Measurements from ENCODE around the gene ZNF311. TPM values are rescaled to one million over a fixed set of nuclear protein-coding genes. Genes with fewer than 3 reads are reported as not detected.

The ZNF311 gene
- total RNA-seq, 4 donors from 2014 or later = 0.11 TPM; not detected in 3

- H3K27ac ChIP-seq = no peak overlapping the region
- in situ Hi-C loops (cut with MboI; ENCODE audit: low sequenced_read_pairs in 4 of 4) = loop anchor here in 1 of 4 donors (10.0 kb wide), 1 partner anchor 45 kb away; no protein-coding TSS in a partner anchor
- no peak for DNase-seq
- no peak overlapping the region for H3K4me3 ChIP-seq
- ATAC-seq = no peak
- no peaks in the 10 kb centered on the region for H3K36me3 ChIP-seq
- intact Hi-C loops (cut with DNase I; ENCODE audit: low total_unique reads) = loop anchor here (5.0 to 10.0 kb wide), 2 partner anchors 55 to 1507 kb away; partner anchors contain the start of genes TRIM27 and ZNF184
- no peaks in the 10 kb centered on the region for H3K9me3 ChIP-seq
- peaks cover 0 to under 1% of the 10 kb centered on the region in 2 donors for H3K4me1 ChIP-seq
- TF ChIP-seq CTCF (IDR thresholded peaks at IDR 0.05 in 4 of 5, conservative IDR thresholded peaks at IDR 0.05 in 1 of 5) (no peak), POLR2A (IDR thresholded peaks at IDR 0.05) (no peak)
- H3K27me3 ChIP-seq = peaks cover 7 to 17% (median 9%) of the 10 kb centered on the region in 3 donors
Measured at GRCh38 chr6:28979679-28980078, 25.4 kb downstream of the ZNF311 start.

- Histone ChIP-seq H3K36me3 (no peaks in the 10 kb centered on the region), H3K9me3 (no peaks in the 10 kb centered on the region), H3K4me3 (no peak overlapping the region), H3K27ac (no peak overlapping the region), H3K27me3 (peaks cover 7 to 17% (median 9%) of the 10 kb centered on the region in 3 donors), H3K4me1 (no peaks in the 10 kb centered on the region)
- ATAC-seq (no peak), DNase-seq (no peak)
- in situ Hi-C loops (cut with MboI; ENCODE audit: low sequenced_read_pairs in 4 of 4) = no loop called here
- intact Hi-C loops (cut with DNase I; ENCODE audit: low total_unique reads) = no loop called here
- no peak for TF ChIP-seq CTCF (IDR thresholded peaks at IDR 0.05 in 4 of 5, conservative IDR thresholded peaks at IDR 0.05 in 1 of 5)
- TF ChIP-seq POLR2A (IDR thresholded peaks at IDR 0.05) = no peak
Measured at GRCh38 chr6:28978959-28979561, 26.1 kb downstream of the ZNF311 start.

GRCh38 chr6:28978133-28978491 lies 27.0 kb downstream of the ZNF311 start:
- ATAC-seq = no peak
- intact Hi-C loops (cut with DNase I; ENCODE audit: low total_unique reads) = no loop called here

GRCh38 chr6:28977341-28978132 lies 27.6 kb downstream of the ZNF311 start:
- Histone ChIP-seq H3K27me3 (peaks cover 7 to 17% (median 9%) of the 10 kb centered on the region in 3 donors), H3K4me3 (peak overlapping the region in 2 of 4 donors; percentile 11 to 19), H3K4me1 (no peaks in the 10 kb centered on the region), H3K9me3 (no peaks in the 10 kb centered on the region), H3K27ac (no peak overlapping the region), H3K36me3 (no peaks in the 10 kb centered on the region)
- in situ Hi-C loops (cut with MboI; ENCODE audit: low sequenced_read_pairs in 4 of 4) (no loop called here), intact Hi-C loops (cut with DNase I; ENCODE audit: low total_unique reads) (no loop called here)
- no peak for DNase-seq
- no peak for ATAC-seq
- no peak for TF ChIP-seq CTCF (IDR thresholded peaks at IDR 0.05 in 4 of 5, conservative IDR thresholded peaks at IDR 0.05 in 1 of 5)
- no peak for TF ChIP-seq POLR2A (IDR thresholded peaks at IDR 0.05)

More at GRCh38 chr6:28978133-28978491, 27.0 kb downstream of the ZNF311 start:
- H3K27me3 ChIP-seq = peaks cover 7 to 17% (median 9%) of the 10 kb centered on the region in 3 donors
- H3K4me1 ChIP-seq = no peaks in the 10 kb centered on the region
- no peaks in the 10 kb centered on the region for H3K36me3 ChIP-seq
- in situ Hi-C loops (cut with MboI; ENCODE audit: low sequenced_read_pairs in 4 of 4) = no loop called here
- TF ChIP-seq POLR2A (IDR thresholded peaks at IDR 0.05) (no peak), CTCF (IDR thresholded peaks at IDR 0.05 in 4 of 5, conservative IDR thresholded peaks at IDR 0.05 in 1 of 5) (no peak)
- no peaks in the 10 kb centered on the region for H3K9me3 ChIP-seq
- no peak overlapping the region for H3K27ac ChIP-seq
- H3K4me3 ChIP-seq = no peak overlapping the region
- DNase-seq = no peak

Measured in gastrocnemius medialis (tissue), 4 donors.